ENCODE results near the gene C6orf52. TPM values are rescaled to one million over a fixed set of nuclear protein-coding genes. Genes with fewer than 3 reads are reported as not detected.

Gene C6orf52
- total RNA-seq, 1 donor from 2014 or later, result 2.9 TPM

DNA sequence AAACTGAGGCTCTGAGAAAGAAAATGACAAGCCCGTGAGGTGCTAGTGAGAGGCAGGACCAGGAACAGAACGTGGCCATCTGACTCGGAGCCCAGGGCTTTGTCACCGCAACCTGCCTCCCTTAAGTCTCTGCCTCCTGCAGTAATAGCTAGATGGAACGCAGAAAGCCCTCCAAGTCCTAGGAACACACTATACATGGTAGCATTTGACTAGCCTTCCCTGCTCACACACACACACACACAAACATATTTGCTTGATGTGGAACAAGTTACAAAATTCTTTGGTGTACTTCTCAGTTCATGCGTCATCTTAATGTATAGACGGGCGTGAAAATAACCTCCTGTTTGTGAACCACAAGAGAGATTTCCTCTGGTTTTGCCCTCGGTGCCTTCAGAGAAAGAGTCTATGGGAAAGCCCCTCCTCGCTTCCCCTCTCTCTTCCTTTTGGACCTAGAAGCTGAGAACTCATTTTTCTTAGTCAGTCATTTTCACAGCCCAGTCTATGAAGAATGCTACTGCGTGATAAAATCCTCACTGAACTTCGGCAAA, 38.8 kb downstream of the C6orf52 start:
- Histone ChIP-seq H3K4me3 (ENCODE audit: insufficient read depth, low read depth, low read length) (no peak overlapping the region), H3K27ac (ENCODE audit: low read depth, low read length) (no peak overlapping the region), H3K9ac (ENCODE audit: low read length) (no peak overlapping the region), H4K20me1 (ENCODE audit: insufficient read depth, low read length) (no peaks in the 10 kb centered on the region), H3K27me3 (ENCODE audit: insufficient read depth, low read length) (peaks cover 2% of the 10 kb centered on the region), H3K9me3 (ENCODE audit: insufficient read depth, low read depth, low read length) (no peaks in the 10 kb centered on the region), H3K4me2 (ENCODE audit: low read length) (no peak overlapping the region), H2AFZ (ENCODE audit: low read depth, low read length) (no peak overlapping the region), H3K79me2 (ENCODE audit: insufficient read depth, low read length) (no peaks in the 10 kb centered on the region), H3K36me3 (ENCODE audit: insufficient read depth, low read length) (no peaks in the 10 kb centered on the region), H3K4me1 (ENCODE audit: insufficient read depth, low read length) (no peaks in the 10 kb centered on the region)
- TF ChIP-seq, protein P1, sequence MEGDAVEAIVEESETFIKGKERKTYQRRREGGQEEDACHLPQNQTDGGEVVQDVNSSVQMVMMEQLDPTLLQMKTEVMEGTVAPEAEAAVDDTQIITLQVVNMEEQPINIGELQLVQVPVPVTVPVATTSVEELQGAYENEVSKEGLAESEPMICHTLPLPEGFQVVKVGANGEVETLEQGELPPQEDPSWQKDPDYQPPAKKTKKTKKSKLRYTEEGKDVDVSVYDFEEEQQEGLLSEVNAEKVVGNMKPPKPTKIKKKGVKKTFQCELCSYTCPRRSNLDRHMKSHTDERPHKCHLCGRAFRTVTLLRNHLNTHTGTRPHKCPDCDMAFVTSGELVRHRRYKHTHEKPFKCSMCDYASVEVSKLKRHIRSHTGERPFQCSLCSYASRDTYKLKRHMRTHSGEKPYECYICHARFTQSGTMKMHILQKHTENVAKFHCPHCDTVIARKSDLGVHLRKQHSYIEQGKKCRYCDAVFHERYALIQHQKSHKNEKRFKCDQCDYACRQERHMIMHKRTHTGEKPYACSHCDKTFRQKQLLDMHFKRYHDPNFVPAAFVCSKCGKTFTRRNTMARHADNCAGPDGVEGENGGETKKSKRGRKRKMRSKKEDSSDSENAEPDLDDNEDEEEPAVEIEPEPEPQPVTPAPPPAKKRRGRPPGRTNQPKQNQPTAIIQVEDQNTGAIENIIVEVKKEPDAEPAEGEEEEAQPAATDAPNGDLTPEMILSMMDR (IDR thresholded peaks at IDR 0.05; ENCODE audit: insufficient read depth, low read depth, low read length), result no peak
- no peak for TF ChIP-seq EZH2 (IDR thresholded peaks at IDR 0.05; ENCODE audit: insufficient read depth, low read length)
- DNase-seq (ENCODE audit: low read depth), result no peak
- Mint-ChIP-seq H3K27ac (ENCODE audit: unreplicated experiment) (no peak overlapping the region), H3K4me1 (ENCODE audit: low read depth, unreplicated experiment) (peaks cover 2% of the 10 kb centered on the region), H3K27me3 (ENCODE audit: low read depth, unreplicated experiment) (peaks cover 7% of the 10 kb centered on the region), H3K9me3 (ENCODE audit: unreplicated experiment) (peaks cover 5% of the 10 kb centered on the region), H3K4me3 (ENCODE audit: unreplicated experiment) (no peak overlapping the region), H3K36me3 (ENCODE audit: low read depth, unreplicated experiment) (no peaks in the 10 kb centered on the region)
- FAIRE-seq, result no peak

DNA sequence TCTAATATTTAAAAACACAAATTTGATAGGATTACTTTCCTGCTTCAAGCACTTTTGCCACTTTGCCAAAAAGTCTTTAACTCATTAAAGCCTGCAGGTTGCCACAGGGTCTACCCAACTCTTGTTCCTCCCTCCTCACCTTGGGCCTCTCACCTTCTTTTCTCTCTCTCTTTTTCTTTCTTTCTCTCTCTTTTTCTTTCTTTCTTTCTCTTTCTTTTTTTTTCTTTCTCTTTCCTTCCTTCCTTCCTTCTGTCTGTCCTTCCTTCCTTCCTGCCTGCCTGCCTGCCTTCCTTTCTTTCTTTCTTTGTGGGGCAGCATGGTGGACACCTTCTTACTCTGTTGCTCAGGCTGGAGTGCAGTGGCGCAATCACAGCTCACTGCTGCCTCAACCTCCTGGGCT, 50.2 kb downstream of the C6orf52 start:
- H3K9ac ChIP-seq (ENCODE audit: low read length), result no peak overlapping the region
- no peak overlapping the region for H3K4me2 ChIP-seq (ENCODE audit: low read length)
- H3K27me3 Mint-ChIP-seq (ENCODE audit: low read depth, unreplicated experiment), result no peaks in the 10 kb centered on the region
- H3K36me3 Mint-ChIP-seq (ENCODE audit: low read depth, unreplicated experiment), result no peaks in the 10 kb centered on the region
- no peaks in the 10 kb centered on the region for H3K36me3 ChIP-seq (ENCODE audit: insufficient read depth, low read length)
- H3K4me1 Mint-ChIP-seq (ENCODE audit: low read depth, unreplicated experiment), result peaks cover 5% of the 10 kb centered on the region
- H3K27me3 ChIP-seq (ENCODE audit: insufficient read depth, low read length), result no peaks in the 10 kb centered on the region
- FAIRE-seq (no peak), DNase-seq (ENCODE audit: low read depth) (no peak)
- H3K27ac Mint-ChIP-seq (ENCODE audit: unreplicated experiment), result no peak overlapping the region
- H3K4me3 ChIP-seq (ENCODE audit: insufficient read depth, low read depth, low read length), result no peak overlapping the region
- H3K79me2 ChIP-seq (ENCODE audit: insufficient read depth, low read length), result no peaks in the 10 kb centered on the region
- no peaks in the 10 kb centered on the region for H4K20me1 ChIP-seq (ENCODE audit: insufficient read depth, low read length)
- H3K4me3 Mint-ChIP-seq (ENCODE audit: unreplicated experiment), result no peak overlapping the region
- H3K27ac ChIP-seq (ENCODE audit: low read depth, low read length), result no peak overlapping the region
- H3K9me3 Mint-ChIP-seq (ENCODE audit: unreplicated experiment), result peaks cover 2% of the 10 kb centered on the region
- no peak for TF ChIP-seq EZH2 (IDR thresholded peaks at IDR 0.05; ENCODE audit: insufficient read depth, low read length)
- TF ChIP-seq, protein P1 (IDR thresholded peaks at IDR 0.05; ENCODE audit: insufficient read depth, low read depth, low read length), result no peak
- no peak overlapping the region for H2AFZ ChIP-seq (ENCODE audit: low read depth, low read length)
- no peaks in the 10 kb centered on the region for H3K9me3 ChIP-seq (ENCODE audit: insufficient read depth, low read depth, low read length)
- H3K4me1 ChIP-seq (ENCODE audit: insufficient read depth, low read length), result no peaks in the 10 kb centered on the region

DNA sequence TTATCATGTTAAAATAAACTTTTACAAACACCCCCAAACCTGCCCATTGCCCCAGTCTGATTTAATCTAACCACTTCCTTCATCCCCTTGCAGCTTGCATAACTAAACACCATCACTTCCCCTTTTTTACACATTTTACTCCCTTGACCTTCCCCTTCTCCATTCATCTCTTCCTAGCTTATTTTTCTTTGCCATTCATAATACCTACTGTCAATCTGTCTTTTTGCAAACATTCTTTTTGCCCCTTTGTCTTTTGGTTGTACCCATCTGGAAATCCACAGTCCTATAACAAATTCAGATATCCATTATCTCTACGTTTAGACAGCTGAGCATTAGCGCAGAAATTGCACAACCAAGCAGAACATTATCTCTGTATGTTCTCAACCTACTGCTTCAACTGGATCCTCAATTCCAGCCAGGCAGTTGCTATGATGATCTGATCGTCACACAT, 51.2 kb downstream of the C6orf52 start:
- Histone ChIP-seq H3K4me3 (ENCODE audit: insufficient read depth, low read depth, low read length) (no peak overlapping the region), H3K27me3 (ENCODE audit: insufficient read depth, low read length) (no peaks in the 10 kb centered on the region), H3K4me1 (ENCODE audit: insufficient read depth, low read length) (no peaks in the 10 kb centered on the region), H3K36me3 (ENCODE audit: insufficient read depth, low read length) (no peaks in the 10 kb centered on the region), H3K9ac (ENCODE audit: low read length) (no peak overlapping the region), H3K79me2 (ENCODE audit: insufficient read depth, low read length) (no peaks in the 10 kb centered on the region), H3K9me3 (ENCODE audit: insufficient read depth, low read depth, low read length) (no peaks in the 10 kb centered on the region), H3K27ac (ENCODE audit: low read depth, low read length) (no peak overlapping the region), H2AFZ (ENCODE audit: low read depth, low read length) (no peak overlapping the region), H4K20me1 (ENCODE audit: insufficient read depth, low read length) (no peaks in the 10 kb centered on the region), H3K4me2 (ENCODE audit: low read length) (no peak overlapping the region)
- Mint-ChIP-seq H3K27me3 (ENCODE audit: low read depth, unreplicated experiment) (no peaks in the 10 kb centered on the region), H3K4me3 (ENCODE audit: unreplicated experiment) (no peak overlapping the region), H3K36me3 (ENCODE audit: low read depth, unreplicated experiment) (no peaks in the 10 kb centered on the region), H3K9me3 (ENCODE audit: unreplicated experiment) (peaks cover 3% of the 10 kb centered on the region), H3K27ac (ENCODE audit: unreplicated experiment) (no peak overlapping the region), H3K4me1 (ENCODE audit: low read depth, unreplicated experiment) (peaks cover 5% of the 10 kb centered on the region)
- TF ChIP-seq EZH2 (IDR thresholded peaks at IDR 0.05; ENCODE audit: insufficient read depth, low read length), result no peak
- TF ChIP-seq, protein P1 (IDR thresholded peaks at IDR 0.05; ENCODE audit: insufficient read depth, low read depth, low read length), result no peak
- FAIRE-seq, result no peak
- no peak for DNase-seq (ENCODE audit: low read depth)
